ENCODE results near the gene KIAA1217. TPM values are rescaled to one million over a fixed set of nuclear protein-coding genes. Genes with fewer than 3 reads are reported as not detected.
A peak's percentile ranks its signal among the peaks of the same experiment; 100 is the strongest.

The KIAA1217 gene
- total RNA-seq, 2 donors from 2014 or later: 92.5 to 188 TPM

- TF ChIP-seq CTCF (IDR thresholded peaks at IDR 0.05) (no peak), POLR2AphosphoS5 (IDR thresholded peaks at IDR 0.05) (no peak), POLR2A (IDR thresholded peaks at IDR 0.05) (no peak)
- intact Hi-C loops (cut with DNase I): no loop called here
- WGBS: 81% methylated on average over 9 of the region's 9 CpGs
- H3K4me3 ChIP-seq: no peak overlapping the region
- H3K4me1 ChIP-seq (replicated peaks): no peaks in the 10 kb centered on the region
- H3K9me3 ChIP-seq: no peaks in the 10 kb centered on the region
- no peak for DNase-seq (ENCODE audit: low spot score)
- H3K36me3 ChIP-seq: no peaks in the 10 kb centered on the region
- H3K27ac ChIP-seq: no peak overlapping the region
- H3K27me3 ChIP-seq (replicated peaks; ENCODE audit: insufficient read depth): no peaks in the 10 kb centered on the region
These were observed 172.5 kb downstream of the KIAA1217 start for GRCh38 chr10:24381235-24382010.

GRCh38 chr10:24382045-24382444 is 173.1 kb downstream of the KIAA1217 start:
- Histone ChIP-seq H3K9me3 (no peaks in the 10 kb centered on the region), H3K27ac (peak overlapping the region in 1 of 2 donors; percentile 47), H3K4me1 (replicated peaks) (no peaks in the 10 kb centered on the region), H3K27me3 (replicated peaks; ENCODE audit: insufficient read depth) (no peaks in the 10 kb centered on the region), H3K36me3 (no peaks in the 10 kb centered on the region), H3K4me3 (no peak overlapping the region)
- TF ChIP-seq POLR2AphosphoS5 (IDR thresholded peaks at IDR 0.05) (no peak), CTCF (IDR thresholded peaks at IDR 0.05) (no peak), POLR2A (IDR thresholded peaks at IDR 0.05) (no peak)
- 52% methylated on average over 3 of the region's 3 CpGs for WGBS
- no peak for DNase-seq (ENCODE audit: low spot score)
- intact Hi-C loops (cut with DNase I): no loop called here

GRCh38 chr10:24382596-24382978 is 173.6 kb downstream of the KIAA1217 start:
- 49% methylated on average over 3 of the region's 3 CpGs for WGBS
- no peak overlapping the region for H3K4me3 ChIP-seq
- H3K27ac ChIP-seq: peak overlapping the region; percentile 47 to 77
- H3K36me3 ChIP-seq: no peaks in the 10 kb centered on the region
- H3K4me1 ChIP-seq (replicated peaks): no peaks in the 10 kb centered on the region
- no peak for TF ChIP-seq POLR2A (IDR thresholded peaks at IDR 0.05)
- TF ChIP-seq POLR2AphosphoS5 (IDR thresholded peaks at IDR 0.05): no peak
- no peak for TF ChIP-seq CTCF (IDR thresholded peaks at IDR 0.05)
- DNase-seq (ENCODE audit: low spot score): no peak
- intact Hi-C loops (cut with DNase I): no loop called here
- no peaks in the 10 kb centered on the region for H3K9me3 ChIP-seq
- no peaks in the 10 kb centered on the region for H3K27me3 ChIP-seq (replicated peaks; ENCODE audit: insufficient read depth)

- Histone ChIP-seq H3K27ac (peak overlapping the region; percentile 47 to 77), H3K4me3 (no peak overlapping the region), H3K4me1 (replicated peaks) (no peaks in the 10 kb centered on the region), H3K9me3 (no peaks in the 10 kb centered on the region), H3K27me3 (replicated peaks; ENCODE audit: insufficient read depth) (no peaks in the 10 kb centered on the region), H3K36me3 (no peaks in the 10 kb centered on the region)
- DNase-seq (ENCODE audit: low spot score): peak; percentile 75
- no peak for TF ChIP-seq CTCF (IDR thresholded peaks at IDR 0.05)
- TF ChIP-seq POLR2AphosphoS5 (IDR thresholded peaks at IDR 0.05): no peak
- TF ChIP-seq POLR2A (IDR thresholded peaks at IDR 0.05): no peak
- intact Hi-C loops (cut with DNase I): no loop called here
- WGBS: 49% methylated on average over 12 of the region's 12 CpGs
These were observed 174.2 kb downstream of the KIAA1217 start for GRCh38 chr10:24382979-24383663.

Data from prostate gland (tissue), 2 donors.